ENCODE results near the gene CSAG1.
"Not testable (repeated sequence)": the region's sequence is repeated elsewhere in the genome, so short reads cannot be mapped to it uniquely, and the experiment has no call there.

The CSAG1 gene, protein sequence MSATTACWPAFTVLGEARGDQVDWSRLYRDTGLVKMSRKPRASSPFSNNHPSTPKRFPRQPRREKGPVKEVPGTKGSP

GRCh38 chrX:152733261-152733975 is at the start of gene CSAG1, which contains the start of gene MAGEA12:
TSS of gene CSAG1 (minus strand) at chrX:152733721. CDS start at chrX:152732460, 1,261 bp downstream.
TSS of gene MAGEA12 (plus strand) at chrX:152733757. CDS start at chrX:152736162, 2,405 bp downstream.
- no peak within 1 kb of the TSS for H3K4me3 ChIP-seq (replicated peaks; ENCODE audit: low read depth, low read length)
- TF ChIP-seq CTCF (IDR thresholded peaks at IDR 0.05; ENCODE audit: low read depth, low read length, missing control alignments): no peak
- DNase-seq (ENCODE audit: extremely low read depth, low read depth): no peak

DNA sequence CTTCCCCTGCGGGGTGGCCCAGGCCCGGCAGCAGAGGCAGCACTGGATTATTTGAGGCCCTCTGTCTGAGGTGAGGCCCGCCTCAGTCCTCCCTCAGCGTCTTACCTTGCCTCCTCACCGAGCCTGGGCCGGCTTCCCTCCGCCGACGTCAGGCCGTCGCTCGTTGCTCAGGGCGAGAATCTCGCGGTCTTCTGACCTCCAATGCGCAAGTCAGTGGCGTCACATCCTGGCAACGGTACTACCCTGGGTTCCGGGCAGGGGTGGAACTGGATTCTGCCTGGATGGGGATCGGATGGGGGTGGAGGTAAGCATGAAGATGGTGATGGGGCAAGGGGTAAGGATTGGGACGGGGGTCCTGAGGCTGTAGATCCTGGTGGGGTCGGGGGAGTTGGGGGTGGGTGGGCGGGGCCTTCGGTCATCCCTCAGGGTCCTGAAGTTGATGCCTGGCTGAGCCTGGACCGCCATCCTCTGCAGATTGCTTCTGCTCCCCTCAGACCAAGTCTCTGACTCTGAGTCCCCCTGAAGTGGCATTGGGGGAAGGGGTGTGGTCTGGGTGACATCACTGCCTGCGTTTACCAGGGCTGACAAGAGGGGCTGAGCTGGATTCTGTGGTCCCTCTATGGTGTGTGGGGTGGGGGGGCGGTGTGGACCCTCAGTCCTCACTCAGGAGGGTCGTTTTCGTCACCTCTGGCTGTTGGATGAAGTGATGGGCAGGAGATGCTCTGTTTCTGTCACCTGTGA is 36.2 kb upstream of the CSAG1 start, which contains the start of gene MAGEA6:
Gene MAGEA6, minus strand, starts transcription at position 141 of the 741 bp plus-strand sequence. CDS start 2,039 bp downstream, outside the sequence.
- H3K4me3 ChIP-seq (replicated peaks; ENCODE audit: low read depth, low read length); DNase-seq (ENCODE audit: extremely low read depth, low read depth): not testable (repeated sequence)

DNA sequence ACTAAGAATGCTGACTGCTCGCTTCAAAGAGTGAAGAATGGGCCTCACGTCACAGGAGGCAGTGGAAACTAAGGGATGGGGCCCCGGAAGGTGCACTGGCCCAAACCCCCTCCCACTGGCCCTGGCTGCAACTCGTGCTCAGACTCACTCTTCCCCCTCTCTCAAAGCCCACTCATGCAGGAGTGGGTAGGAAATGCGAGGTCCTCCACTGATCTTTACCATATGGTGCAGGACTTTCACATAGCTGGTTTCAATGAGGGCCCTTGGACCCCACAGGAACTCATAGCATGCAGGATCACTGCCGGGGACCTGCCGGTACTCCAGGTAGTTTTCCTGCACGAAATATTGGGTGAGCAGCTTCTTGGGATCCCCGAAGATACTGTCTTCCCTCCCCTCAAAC is 33.0 kb upstream of the CSAG1 start:
- not testable (repeated sequence) for H3K4me3 ChIP-seq (replicated peaks; ENCODE audit: low read depth, low read length); DNase-seq (ENCODE audit: extremely low read depth, low read depth)

- not testable (repeated sequence) for H3K4me3 ChIP-seq (replicated peaks; ENCODE audit: low read depth, low read length); DNase-seq (ENCODE audit: extremely low read depth, low read depth)
Measured at GRCh38 chrX:152761582-152761981, 28.1 kb upstream of the CSAG1 start.

DNA sequence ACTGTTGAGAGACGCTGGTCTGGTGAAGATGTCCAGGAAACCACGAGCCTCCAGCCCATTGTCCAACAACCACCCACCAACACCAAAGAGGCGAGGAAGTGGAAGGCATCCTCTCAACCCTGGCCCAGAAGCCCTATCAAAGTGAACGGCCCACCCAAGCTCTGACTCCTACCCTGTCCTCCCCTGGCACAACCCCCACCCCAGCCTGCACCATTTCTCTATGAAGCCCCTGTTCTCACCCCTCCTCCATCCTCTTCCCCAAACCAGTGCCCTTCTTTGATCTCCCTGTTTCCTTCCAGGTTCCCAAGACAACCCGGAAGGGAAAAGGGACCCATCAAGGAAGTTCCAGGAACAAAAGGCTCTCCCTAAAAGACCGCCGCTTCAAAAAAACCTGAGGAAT is 26.0 kb upstream of the CSAG1 start:
- not testable (repeated sequence) for DNase-seq (ENCODE audit: extremely low read depth, low read depth); H3K4me3 ChIP-seq (replicated peaks; ENCODE audit: low read depth, low read length)

DNA sequence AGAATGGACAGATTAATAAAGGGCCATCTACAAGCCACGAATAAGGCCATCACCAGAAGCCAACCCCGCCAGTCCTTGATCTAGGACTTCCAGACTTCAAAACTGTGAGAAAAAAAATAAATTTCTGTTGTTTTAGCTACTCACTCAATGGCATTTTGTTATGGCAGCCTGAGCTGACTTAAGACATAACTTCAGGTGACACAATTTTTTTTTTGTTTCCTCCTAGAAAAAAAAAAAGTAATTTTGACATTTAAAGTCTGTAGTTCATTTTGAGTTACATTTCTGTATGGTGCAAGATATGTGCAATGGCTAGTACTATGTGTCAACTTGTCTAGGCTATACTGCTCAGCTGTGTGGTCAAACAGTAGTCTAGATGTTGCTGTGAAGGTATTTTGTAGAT is 25.4 kb upstream of the CSAG1 start, which contains the start of gene CSAG3:
Gene CSAG3, plus strand, starts transcription at position 301 of the 400 bp plus-strand sequence.
- not testable (repeated sequence) for DNase-seq (ENCODE audit: extremely low read depth, low read depth); H3K4me3 ChIP-seq (replicated peaks; ENCODE audit: low read depth, low read length)

DNA sequence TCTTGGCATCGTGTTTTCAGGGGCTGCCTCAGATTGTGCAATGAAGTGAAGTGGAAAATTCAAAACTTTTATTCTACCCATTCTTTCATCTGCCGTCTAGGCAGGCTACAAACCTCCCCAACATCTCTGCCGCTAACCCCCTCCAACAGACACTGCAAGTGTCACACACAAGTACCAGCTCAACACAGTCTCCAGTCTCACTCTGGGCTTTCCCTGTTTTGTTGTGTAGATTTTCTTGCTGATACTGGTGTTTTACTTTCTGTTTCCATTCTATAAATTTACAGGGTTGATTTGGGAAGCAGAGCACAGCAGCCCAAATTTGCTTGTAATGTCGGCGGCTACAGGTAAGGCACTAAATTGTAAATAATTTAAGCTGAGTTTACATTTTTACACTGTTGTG is 21.4 kb upstream of the CSAG1 start:
- not testable (repeated sequence) for DNase-seq (ENCODE audit: extremely low read depth, low read depth)

GRCh38 chrX:152753686-152754650 is 20.4 kb upstream of the CSAG1 start, which contains the start of gene MAGEA2:
TSS of gene MAGEA2 (minus strand) at chrX:152753842. CDS start at chrX:152751363, 2,479 bp downstream.
- DNase-seq (ENCODE audit: extremely low read depth, low read depth); H3K4me3 ChIP-seq (replicated peaks; ENCODE audit: low read depth, low read length): not testable (repeated sequence)

More for the DNA sequence above, 21.4 kb upstream of the CSAG1 start:
- H3K4me3 ChIP-seq (replicated peaks; ENCODE audit: low read depth, low read length): not testable (repeated sequence)

GRCh38 chrX:152738560-152738959 is 5.0 kb upstream of the CSAG1 start:
- no peak for DNase-seq (ENCODE audit: extremely low read depth, low read depth)
- no peak for TF ChIP-seq CTCF (IDR thresholded peaks at IDR 0.05; ENCODE audit: low read depth, low read length, missing control alignments)
- H3K4me3 ChIP-seq (replicated peaks; ENCODE audit: low read depth, low read length): no peak overlapping the region

GRCh38 chrX:152736528-152736927 is 3.0 kb upstream of the CSAG1 start:
- DNase-seq (ENCODE audit: extremely low read depth, low read depth): not testable (repeated sequence)

More at GRCh38 chrX:152736528-152736927, 3.0 kb upstream of the CSAG1 start:
- H3K4me3 ChIP-seq (replicated peaks; ENCODE audit: low read depth, low read length): not testable (repeated sequence)
